WI38 (cell line): ENCODE data around the gene ANKRD23.

ENCODE experiments used
- H3K4me3 ChIP-seq: 2 replicates; pipeline ENCODE4 v1.5.1; 2011; ENCODE audit warnings: low read depth, mild to moderate bottlenecking, control low read depth, low read length
- CTCF ChIP-seq: IDR thresholded peaks from 2 replicates; pipeline ENCODE4 v1.5.1; 2012; ENCODE audit warnings: low read depth, mild to moderate bottlenecking, control low read depth, low read length

Gene ANKRD23

GRCh38 chr2:96839293-96839874, 4.4 kb downstream of the ANKRD23 start:
- no peak overlapping the region for H3K4me3 ChIP-seq
- no peak for TF ChIP-seq CTCF

GRCh38 chr2:96838345-96839292, 5.2 kb downstream of the ANKRD23 start:
- no peak for TF ChIP-seq CTCF
- H3K4me3 ChIP-seq: no peak overlapping the region

- TF ChIP-seq CTCF: no peak
- no peak overlapping the region for H3K4me3 ChIP-seq
Observed at GRCh38 chr2:96837575-96837974, 6.2 kb downstream of the ANKRD23 start.

GRCh38 chr2:96835830-96836229, 8.0 kb downstream of the ANKRD23 start:
- TF ChIP-seq CTCF: no peak
- no peak overlapping the region for H3K4me3 ChIP-seq

GRCh38 chr2:96832754-96833507, 10.9 kb downstream of the ANKRD23 start:
- TF ChIP-seq CTCF: no peak
- H3K4me3 ChIP-seq: no peak overlapping the region

GRCh38 chr2:96832408-96832753, 11.4 kb downstream of the ANKRD23 start:
- TF ChIP-seq CTCF: no peak
- H3K4me3 ChIP-seq: no peak overlapping the region
